DMS153 treated with DMSO at 0.1 percent for 48 hours (cell line): ENCODE measurements around the gene SRBD1.

Source experiments
- DNase-seq: peaks from one replicate; lab custom pipeline; 2025; ENCODE audit not compliant: unreplicated experiment; lab: John Stamatoyannopoulos, UW

The SRBD1 gene

DNA sequence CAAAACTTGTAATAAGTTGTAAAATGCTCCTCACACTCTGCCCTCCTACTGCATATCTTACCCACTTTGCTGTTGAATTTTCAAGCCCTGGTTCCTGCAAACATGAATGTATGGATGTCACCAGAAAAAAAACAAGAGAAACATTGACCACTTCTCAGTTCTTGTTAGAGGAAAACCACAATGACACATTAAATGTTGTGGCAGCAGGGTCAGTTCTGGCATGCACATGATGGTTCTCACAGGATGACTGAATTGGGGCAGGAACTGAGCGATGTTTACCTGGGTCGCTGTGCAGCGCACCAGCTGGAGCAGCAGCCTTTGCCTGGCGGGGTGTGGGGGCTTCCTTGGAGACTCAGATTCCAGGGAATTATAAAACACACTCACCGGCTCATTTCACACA lies 26.4 kb upstream of the SRBD1 start:
- DNase-seq, result no peak

DNA sequence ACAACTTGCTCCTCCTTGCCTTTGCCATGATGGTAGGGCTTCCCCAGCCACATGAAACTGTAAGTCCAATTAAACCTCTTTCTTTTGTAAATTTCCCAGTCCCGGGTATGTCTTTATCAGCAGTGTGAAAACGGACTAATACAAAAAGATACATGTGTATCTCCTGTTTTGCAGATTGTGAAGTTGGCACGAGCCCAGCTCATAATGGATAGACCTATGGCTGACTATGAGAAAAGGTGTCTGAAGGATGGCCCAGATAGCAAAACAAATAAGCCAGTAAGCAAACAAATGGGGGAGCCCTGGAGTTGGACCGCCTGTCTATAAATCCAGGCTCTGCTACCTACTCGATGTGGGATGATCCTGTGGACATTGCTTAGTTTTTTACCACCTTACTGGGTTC lies 24.9 kb upstream of the SRBD1 start:
- peak; percentile 38 for DNase-seq

DNA sequence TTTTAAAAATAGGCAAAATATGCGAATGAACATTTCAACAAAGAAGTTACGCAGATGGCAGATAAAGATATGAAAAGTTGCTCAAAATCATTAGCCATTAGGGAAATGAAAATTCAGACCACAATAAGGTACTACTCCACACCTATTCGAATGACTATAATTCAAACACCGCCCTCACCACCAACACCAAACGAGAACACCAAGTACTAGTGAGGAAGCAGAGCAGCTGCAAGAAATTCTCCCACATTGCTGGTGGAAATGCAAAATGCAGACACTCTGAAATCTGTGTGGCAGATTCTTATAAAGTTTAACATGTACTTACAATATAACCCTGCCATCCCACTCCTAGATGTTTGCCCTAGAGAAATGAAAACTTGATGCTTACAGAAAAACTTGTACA lies 23.2 kb upstream of the SRBD1 start:
- DNase-seq, result no peak

DNA sequence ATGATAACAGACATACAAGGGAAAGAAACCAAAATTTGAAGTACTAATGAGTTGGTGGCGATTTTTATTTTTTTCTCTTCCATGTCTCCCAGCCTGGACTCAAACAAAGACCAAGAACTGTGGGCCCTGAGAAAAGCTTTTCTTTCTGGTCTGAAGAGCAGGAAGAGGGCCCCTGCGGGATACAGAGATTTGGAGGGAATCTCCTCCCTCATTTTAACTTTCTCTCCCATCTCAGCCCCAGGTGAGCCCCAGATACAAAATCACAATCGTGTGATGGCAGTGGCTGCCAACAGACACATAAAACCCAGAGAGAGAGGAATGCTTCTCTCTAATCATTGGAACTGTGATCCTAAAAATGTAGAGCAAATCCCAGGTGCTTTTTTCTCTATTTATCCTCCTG lies 20.9 kb upstream of the SRBD1 start:
- DNase-seq, result no peak

DNA sequence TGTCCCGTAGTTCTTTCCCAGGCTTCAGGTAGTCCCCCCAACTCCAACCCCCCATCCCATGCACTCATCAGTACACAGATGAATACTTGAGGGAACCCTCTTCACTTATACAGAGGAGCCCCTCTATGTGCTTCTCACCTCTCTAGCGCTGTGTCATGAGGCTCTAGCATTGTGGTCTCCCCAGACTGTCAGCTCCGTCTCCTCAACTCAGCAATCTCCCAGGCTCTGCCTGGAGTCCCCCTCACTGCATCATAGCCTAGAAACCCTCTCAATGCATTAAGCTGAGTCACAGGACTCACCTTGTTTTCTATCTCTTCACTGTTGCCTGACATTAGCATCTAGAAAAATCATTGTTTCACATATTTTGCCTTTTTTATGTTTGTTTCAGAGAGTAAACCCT lies 20.3 kb upstream of the SRBD1 start:
- DNase-seq, result no peak

DNA sequence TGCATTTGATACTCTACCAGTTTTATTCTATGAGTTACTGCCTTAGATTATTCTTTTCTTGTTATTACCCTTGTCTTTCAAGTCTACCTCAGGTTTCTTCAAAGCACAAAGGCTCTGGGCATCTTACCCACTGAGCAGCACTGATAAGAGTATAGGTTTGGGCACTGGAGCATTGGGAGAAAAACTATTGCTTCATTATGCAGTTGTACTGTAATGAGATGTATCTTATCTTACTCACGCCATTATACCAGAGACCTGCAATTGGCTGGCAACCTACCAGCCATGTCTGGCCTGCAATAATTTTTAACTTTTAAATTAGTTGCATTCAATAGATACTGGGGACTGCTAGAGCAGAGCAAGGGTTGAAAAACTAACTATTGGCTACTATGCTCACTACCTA lies 18.9 kb upstream of the SRBD1 start:
- DNase-seq, result no peak

DNA sequence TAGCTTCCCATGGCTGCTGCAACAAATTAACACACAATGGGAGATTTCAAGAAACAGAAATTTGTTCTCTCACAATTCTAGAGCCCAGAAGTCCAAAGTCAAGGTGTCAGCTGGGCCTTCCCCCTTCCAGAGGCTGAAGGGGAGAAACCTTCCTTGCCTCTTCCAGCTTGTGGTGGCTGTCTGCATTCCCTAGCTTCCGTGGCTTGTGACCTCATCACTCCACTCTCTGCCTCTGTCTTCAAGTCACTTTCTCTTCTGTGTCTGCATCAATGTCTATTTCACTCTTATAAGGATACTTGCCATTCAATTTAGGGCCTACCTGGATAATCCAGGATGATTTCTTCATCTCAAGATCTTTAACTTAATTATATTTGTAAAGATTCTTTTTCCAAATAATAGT lies 16.8 kb upstream of the SRBD1 start:
- no peak for DNase-seq

DNA sequence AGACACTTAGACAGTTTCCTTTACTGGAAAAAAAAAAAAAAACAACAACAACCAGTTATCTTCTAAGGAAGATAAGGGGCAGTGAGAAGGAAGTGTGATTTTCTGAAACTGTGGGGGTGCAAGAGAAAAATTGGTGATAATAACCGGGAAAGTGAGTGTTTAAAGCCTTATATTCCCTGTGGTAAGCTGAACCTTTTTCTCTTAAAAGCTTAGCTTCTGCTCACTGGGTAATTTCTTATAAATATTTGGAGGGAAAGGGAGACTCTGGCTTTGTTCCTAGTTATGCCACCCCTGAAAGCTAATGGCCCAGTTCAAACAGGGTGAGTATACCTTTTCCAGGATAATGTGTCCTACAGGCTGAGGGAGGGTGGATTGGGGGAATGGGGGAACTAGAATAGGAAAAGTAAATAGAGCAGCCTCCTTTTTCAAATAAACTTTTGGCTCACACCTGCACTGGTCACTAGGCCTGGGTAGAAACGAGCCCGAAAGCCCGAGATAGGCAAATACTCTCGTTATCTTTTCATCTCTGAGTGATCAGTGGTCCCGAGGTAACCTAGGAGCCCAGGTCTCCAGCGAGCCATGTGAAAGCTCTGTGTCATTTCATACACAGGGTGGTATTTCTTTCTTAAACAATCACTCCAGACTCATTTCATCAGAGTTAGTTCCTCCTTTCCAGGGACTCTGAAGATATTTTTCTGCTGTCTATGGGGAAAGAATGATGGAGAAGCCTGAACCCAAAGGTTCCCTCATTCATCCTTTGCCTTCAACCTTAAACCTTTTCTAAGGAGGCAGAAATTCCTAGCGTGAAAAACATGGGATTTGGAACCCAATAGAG lies 15.5 kb upstream of the SRBD1 start:
- DNase-seq, result peak; percentile 68

DNA sequence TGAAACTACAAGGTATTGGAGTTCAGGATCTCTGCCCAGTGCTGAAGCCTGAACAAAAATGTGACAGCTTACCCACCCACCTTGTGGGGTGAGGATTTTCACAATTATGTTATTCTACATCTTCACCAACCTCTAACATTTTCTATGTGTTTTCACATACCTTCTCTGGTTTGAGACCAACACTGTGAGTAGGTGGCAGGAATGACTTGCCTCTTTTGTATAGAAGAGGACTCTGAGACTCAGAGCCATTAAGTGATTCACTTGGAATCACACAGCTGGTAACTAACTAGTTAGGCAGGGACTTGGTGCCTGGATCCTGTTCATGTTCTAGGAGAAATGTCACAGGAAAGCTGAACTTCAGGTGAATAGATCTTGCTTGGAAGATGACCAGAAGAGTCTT lies 14.8 kb upstream of the SRBD1 start:
- no peak for DNase-seq

DNA sequence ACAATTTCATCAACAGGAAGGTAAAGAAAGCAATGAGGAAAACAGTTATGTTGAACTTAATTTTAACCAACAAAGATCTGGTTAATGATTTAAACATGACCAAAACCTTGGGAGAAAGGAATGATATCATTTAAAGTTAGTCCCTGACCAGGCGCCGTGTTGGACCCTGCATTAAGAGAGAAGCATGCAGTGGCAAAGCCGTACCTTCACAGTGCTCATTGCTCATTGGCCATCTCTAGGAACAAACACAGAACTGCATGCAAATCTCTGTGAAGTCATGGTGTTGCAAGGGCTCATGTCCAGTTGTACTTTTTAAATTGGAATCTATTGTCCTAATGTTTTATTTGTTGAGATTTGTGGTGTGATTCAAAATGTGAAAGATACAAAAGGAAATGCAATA lies 12.0 kb upstream of the SRBD1 start:
- no peak for DNase-seq

DNA sequence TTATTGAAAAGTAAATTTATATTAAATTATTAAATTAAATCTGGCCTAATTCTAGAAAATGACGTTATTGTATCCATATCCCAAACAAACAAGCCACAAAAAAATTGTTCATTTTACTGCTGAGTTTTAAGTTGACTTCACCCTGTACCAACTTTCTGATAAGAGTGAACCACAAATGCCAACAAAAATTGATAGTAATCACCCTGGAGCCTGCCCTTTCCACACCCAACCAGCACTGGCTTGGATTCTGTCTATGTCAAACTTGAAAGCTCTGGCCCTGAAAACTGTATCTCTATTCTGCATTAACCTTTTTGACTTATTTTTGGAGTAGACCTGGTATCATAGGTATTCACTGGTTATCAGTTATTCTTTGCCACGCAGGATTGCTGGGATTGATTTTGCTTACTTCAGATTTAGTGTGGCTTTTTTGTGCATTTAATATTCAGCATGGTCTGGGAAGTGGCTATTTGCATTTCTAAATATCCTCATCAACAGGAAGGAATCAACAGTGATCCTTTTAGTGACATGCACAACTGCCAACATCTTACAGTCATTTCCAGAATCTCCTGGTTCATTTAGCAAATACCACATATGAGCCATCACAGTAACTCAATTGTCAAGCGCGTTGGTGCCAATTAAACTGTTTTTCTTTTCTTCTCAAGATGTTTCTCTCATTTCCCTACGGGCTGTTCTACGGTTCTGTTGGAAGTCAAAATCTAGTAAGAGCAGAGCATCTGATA lies 11.4 kb upstream of the SRBD1 start:
- DNase-seq, result no peak

DNA sequence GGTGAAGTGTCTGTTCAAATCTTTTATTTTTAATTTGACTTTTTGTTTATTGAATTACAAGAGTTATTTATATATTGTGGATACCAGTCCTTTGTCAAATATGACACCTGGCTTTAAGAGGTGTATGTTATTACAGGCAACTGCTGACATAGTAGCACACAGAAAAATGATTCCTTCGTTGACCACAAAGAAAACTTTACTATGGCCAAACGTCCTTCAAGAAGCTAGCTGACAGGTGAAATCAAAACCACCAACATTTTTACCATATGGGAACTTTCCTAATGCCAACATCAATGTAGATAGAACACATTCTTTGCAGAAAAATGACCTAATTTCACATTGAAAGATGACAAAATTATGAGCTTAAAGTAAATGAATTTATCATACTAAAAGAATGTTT lies 6.4 kb upstream of the SRBD1 start:
- no peak for DNase-seq

DNA sequence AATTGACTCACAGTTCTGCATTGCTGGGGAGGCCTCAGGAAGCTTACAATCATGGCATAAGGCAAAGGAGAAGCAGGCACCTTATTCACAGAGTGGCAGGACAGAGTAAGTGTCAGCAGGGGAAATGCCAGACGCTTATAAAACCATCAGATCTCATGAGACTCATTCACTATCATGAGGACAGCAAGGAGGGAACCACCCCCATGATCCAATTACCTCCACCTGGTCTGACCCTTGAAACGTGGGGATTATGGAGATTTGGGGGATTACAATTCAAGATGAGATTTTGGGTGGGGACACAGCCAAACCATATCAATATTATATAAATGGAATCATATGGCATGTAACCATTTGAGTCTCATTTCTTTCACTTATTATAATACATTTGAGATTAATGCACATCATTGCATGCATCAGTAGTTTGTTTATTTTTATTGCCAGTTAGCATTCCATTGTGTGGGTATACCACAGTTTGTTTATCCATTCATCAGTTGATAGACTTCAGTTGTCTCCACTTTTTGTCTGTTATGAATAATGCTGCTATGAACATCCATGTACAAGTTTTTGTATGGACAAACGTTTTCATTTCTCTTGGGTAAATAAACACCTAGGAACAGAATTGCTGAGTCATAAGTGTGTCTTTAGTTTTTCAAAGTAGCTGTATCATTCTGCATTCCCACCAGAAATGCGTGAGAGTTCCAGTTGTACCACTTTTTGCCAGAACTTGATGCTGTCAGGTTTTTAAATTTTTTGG lies 5.8 kb upstream of the SRBD1 start:
- no peak for DNase-seq

DNA sequence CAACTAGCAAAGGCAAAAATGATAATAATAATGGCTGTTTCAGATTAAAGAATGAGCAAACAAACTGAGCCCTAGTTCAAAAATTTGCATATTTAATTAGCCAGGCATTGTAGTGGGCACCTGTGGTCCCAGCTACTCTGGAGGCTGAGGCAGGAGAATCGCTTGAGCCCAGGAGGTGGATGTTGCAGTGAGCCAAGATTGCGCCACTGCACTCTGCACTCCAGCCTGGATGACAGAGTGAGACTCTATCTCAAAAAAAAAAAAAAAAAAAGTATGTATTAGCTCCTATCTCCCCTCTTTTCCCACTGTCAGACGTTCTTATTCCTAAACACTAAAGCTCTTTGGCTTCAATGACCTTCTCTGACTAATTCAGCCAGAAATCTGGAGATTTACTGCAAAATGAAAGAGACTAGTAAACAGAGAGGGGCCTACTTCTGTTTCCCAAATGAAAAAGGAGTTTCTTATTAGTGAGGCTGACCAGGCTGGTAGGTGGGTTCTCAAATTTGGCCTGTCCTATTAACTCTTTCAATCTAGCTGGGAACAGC lies 3.9 kb upstream of the SRBD1 start:
- DNase-seq, result no peak

DNA sequence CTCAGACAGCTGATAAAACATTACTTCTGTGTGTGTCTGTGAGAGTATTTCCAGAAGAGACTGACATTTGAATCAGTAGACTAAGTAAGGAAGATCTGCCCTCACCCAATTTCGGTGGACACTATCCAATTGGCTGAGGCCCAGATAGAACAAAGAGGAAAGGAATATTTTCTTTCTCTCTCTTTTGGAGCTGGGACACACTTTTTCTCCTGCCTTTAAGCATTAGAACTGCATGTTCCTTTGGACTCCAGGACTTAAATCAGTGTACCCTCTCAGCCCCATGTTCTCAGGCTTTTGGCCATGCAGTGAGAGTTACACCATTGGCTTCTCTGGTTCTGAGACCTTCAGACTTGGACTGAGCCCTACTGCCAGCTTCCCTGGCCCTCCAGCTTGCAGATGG lies 3.3 kb upstream of the SRBD1 start:
- DNase-seq, result no peak

DNA sequence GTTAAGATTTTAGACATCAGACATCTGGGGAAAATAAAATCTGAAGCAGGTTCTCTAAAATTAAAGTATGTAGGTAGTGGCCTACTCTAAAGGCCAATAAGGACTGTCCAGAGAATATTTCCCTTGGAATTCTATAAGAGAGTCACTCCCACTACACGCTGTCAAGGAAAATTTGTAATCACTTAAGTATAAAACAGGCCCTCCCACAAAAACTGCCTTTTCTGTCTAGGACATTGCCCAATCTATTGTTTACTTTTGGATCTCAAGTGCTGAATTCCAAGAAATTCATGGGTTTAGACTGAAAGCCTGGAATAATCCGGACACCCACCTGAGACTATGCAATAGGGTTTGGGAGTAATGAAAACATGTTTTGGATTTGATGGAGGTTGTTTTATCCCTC lies 1.7 kb upstream of the SRBD1 start:
- no peak for DNase-seq

DNA sequence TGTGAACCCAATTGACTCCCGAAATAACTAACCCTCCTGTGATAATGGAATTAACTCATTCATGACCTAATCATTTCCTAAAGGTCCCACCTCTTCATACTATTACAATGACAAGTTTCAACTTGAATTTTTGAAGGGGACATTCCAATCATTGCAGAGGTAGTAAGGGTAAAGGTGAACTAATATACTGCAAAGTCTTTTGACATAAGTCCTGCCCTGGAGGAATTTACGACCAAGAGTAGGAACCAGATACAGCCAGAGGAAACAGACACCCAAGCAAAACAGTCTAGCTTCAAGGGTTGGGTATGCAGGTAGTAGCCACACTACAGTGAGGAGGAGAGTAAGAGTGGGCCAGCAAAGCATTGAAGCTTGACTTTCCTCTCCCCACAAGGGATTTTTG lies 1.2 kb upstream of the SRBD1 start:
- no peak for DNase-seq

DNA sequence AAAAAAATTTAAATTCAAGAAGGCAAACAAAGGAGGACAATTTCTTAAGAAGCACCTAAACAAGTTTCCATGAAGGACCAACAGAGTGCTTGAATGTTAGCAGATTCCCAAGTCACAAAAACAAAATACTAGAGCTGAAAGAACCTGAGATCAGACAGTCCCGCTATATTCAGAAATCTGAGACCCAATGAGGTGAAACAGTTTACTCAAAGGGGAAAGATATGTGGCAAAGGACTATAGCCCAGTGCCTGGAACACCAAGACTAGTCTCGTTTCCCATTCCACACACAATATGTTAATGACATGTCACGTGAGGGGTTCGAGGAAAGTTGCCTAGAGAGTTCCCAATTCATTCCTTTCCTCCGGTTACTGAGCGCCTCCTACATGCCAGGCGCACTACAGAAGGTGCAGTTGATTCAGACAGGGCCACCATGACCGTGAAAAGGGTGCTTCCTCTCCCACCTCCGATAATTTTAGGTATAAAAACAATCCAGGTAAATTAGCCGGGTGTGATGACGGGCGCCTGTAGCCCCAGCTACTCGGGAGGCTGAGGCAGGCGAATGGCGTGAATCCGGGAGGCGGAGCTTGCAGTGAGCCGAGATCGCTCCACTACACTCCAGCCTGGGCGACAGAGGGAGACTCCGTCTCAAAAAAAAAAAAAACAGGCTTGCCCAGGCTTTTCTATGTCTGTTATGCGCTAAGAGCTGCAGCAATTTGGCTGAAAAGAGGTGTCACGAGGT lies 617 bp downstream of the SRBD1 start:
- peak; percentile 48 for DNase-seq

DNA sequence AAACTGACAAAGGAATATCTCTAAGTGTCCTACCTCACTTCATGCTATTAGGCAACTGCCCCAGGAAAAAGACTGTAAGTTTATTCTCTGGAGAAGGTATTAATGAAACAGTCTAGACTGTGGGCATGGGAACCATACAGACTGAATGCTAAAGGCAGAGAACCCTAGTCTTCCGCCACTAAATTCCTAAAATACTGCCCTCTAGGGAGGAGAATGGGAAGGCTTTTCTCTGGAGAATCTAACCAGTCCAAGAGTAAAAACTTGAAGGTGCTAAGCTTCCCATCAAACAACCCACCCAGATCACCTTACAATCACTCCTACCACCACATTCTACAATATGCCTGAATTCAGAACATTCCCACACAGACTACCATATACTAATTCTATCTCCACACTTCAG lies 3.4 kb downstream of the SRBD1 start:
- DNase-seq, result no peak

DNA sequence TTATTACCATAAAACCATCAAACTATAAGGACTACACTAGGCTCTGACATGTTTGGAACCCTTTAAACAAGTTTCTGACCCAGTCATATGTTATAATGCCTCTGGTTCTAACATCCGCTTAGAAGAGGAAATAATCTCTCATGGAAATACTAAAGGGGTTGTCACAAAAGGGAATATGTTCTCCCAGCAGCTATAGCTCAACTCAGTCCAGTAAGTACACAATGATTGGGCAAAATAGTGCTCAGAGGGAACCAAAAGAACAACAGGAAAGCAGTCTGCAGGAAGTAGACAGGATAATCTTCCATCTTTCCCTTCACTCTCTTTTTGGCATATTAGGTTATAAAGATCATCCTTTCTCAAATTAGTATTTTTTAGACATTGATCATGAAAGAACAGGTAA lies 4.3 kb downstream of the SRBD1 start:
- DNase-seq, result no peak

DNA sequence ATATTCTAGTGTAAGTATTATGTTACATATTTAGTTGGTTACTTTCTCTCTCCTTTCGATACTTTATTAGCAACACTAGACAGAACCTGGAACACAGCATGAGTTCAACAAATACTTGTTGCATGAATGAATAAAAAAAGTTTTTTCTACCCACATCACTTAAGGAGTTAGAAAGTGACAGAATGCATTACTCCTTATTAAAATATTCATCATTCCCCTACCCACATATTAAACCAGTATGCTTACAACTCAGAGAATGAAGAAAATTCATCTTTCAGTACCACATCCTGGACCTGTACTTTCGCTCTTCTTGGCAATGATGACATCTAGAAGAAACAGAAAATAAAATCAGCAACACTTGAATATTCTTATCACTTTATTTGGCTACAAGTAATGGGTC lies 6.0 kb downstream of the SRBD1 start:
- DNase-seq, result no peak
